ENCODE results near the gene SIGLECL1. TPM values are rescaled to one million over a fixed set of nuclear protein-coding genes. Genes with fewer than 3 reads are reported as not detected.

Gene SIGLECL1
- total RNA-seq, 1 donor from 2014 or later: not detected

DNA sequence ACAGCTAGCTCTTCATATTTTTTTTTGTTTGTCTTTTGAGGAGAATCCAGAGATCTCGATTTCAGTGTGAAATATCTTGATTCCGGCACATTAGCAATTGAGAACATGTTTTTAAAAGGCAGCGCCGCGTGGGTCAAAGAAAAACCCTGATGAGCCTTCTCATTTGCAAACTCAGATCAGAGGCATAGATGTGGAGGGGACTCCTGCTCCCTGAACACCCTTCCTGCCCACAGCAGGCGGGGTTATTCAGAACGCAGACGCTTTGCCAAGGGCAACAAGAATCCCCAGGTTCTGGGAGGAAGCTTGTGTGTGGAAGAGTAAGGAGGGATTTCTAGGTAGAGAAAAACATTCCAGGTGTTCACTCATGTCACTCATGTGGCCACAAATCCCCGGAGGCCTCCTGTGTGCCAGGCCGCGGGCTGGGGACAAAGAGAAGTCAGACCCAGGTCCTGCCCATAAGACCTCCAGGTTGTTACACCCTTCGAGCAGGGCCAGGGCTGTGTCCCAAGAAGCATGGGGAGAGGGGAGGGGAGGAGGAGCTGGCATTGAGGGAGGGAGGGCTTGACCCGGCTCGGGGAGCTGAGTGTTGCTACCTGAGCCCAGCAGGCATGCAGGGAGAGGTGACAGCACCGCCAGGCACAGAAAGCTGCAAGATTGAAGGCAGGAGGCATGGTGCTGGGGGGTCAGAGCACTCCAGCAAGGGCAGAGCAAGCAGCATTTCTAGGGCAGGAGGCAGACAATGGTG is 44.7 kb downstream of the SIGLECL1 start:
- no peak for DNase-seq (ENCODE audit: low read depth)

DNA sequence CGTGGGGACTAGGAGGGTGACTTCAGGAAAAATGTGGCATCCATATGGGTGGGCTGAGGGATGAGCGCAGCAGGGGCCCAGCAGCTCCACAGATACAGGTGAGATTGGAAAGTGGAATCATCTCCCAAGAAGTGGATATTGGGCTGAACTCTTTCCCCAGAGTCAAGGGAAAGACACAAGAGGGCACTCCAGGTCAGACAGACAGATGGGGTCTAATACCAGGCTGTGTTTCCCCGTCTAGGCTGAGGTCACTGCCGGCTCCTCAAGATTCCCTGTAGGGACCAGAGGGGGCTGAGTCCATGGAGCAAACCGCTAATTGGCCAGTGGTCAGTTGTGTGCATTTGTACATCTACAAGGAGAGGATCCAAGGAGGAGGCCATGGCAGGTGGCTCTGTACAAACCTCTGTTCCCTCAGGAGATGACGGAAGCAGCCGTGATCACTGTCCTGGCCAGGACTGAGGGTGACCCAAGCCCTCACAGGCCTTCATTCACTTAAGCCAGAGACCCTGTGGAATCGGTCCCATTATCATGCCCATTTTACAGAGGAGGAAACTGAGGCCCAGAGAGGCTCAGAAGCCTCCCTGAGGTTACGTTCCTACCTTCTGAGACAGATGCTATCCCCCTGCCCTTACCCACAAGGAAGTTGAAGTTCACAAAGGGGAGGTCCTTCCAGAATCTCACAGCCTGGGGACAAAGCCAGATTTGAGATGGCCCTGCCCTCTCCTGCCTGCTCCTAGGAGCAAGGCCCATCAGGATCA is 45.6 kb downstream of the SIGLECL1 start:
- DNase-seq (ENCODE audit: low read depth): no peak

DNA sequence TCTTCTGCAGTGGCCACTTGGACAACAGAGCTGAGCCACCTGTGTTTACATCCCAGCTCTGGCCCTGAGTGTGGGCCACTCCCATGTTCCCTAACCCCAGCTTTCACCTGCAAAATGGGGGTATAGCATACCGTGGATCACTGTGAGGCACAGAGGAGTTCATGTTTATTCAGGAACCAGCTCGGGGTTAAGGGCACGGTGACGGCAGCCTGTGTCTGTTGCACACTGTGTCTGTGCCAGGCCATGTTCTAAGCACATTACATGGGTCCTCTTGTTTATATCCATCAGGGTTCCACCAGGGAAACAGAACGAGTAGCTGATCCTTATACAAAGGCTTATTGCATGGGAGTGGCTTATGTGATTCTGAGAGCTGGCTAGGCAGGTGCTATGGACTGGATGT is 46.5 kb downstream of the SIGLECL1 start:
- no peak for DNase-seq (ENCODE audit: low read depth)

DNA sequence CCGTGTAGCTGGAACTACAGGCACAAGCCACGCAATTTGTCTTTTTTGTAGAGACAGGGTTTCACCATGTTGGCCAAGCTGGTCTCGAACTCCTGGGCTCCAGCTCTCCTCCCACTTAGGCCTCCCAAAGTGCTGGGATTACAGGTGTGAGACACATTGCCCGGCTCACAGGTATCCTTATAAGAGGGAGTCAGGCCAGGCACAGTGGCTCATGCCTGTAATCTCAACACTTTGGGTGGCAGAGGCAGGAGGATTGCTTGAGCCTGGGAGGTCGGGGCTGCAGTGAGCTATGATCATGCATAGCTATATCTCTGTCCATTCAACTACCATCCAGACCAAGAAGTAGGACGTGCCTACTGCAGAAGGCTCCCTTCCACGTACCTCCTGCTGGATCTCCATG is 50.4 kb downstream of the SIGLECL1 start:
- DNase-seq (ENCODE audit: low read depth): no peak

DNA sequence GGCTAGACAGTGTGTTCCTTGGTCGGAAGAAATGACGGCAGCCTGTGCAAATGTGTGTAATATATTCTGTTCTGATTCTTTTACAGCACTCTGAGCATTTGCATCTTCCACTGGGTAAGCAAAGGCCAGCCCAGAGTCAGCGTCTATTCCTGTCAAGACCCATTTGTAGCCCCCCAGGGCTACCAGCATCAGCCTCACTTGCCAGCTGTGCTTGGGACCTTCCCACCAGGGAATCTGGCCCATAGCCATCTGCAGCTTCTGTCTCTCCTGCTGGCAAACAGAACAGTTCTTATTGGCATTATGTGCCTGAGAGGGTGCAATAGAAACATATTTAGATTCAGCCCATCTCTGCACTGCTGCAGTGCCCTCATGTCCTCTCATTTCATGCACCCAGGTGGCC is 54.6 kb downstream of the SIGLECL1 start:
- no peak for DNase-seq (ENCODE audit: low read depth)

DNA sequence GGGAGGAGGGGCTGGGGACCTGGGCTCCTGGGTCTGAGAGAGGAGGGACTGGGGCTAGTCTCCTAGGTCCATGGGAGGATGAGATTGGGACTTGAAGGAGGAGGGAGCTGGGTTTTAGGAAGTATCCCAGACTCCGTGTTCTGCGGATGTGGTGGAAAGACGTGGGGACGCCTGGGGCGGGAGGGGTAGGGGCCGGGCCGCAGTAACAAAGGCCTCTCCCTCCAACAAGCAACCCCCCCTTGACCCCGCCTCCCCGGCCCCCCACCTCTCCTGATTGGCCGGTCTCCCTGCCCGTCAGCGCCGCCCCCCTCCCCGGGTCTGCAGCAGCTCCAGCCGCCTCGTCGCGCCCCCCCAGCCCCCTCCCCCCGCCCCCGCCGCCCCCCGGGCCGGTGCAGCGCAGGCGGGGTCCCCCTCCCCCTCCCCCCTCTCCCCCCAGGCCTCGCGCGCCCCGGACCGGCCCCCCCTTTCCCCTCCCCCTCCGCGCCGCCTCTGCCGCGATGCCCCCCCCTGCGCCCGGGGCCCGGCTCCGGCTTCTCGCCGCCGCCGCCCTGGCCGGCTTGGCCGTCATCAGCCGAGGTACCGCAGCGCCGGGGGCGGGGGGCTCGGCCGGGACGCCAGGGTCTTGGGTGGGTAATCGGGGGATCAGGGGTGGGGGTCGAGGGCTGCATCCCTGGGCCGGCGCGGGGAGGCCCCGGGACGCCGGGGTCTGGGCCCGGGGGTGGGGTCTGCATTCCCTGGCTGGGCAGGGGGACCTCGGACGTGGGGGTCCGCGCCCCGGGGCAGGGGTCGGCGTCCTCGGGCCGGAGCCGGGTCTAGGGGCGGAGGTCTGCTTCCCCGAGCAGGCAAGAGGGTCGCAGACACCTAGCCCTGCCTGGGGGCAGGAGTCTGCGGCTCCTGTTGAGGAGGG is 60.7 kb downstream of the SIGLECL1 start, which contains the start of gene IGLON5:
TSS of gene IGLON5 (plus strand) at position 294 of the 907 bp plus-strand sequence. CDS start at position 498, 204 bp downstream.
- no peak for DNase-seq (ENCODE audit: low read depth)

DNA sequence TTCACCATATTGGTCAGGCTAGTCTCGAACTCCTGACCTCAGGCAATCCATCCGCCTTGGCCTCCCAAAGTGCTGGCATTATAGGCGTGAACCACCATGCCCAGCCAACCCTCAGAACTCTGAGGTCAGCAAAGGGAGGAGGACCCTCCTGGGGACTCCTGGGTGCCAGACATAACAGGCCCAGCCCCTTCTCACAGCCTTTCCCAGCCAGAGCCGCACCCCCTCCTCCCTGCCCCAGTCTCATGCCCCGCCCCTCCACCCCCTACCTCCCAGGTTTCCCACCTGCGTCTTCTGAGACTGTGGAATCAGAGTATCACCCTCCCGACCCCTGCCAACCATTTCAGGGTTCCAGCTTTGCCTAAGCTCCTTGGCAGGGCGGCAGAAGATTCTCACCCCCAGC is 65.8 kb downstream of the SIGLECL1 start:
- no peak for DNase-seq (ENCODE audit: low read depth)

DNA sequence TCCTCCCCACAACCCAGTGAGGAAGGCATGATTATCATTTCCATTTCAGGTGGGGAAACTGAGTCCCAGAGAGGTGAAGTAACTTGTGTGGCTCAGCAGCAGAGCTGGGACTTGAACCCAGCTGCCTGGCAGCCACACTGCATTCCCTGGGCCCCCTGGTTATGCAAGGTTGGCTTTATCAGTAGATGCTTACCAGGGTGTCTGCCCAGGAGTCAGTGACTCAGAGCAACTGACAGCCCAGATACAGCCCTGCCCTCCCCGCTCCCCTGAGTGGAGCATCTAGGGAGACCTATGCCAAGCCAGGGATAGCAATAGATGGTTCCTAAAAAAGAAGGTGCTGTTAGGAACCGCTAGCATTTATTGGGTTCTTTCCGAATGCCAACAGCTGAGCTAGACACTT is 66.5 kb downstream of the SIGLECL1 start:
- no peak for DNase-seq (ENCODE audit: low read depth)

DNA sequence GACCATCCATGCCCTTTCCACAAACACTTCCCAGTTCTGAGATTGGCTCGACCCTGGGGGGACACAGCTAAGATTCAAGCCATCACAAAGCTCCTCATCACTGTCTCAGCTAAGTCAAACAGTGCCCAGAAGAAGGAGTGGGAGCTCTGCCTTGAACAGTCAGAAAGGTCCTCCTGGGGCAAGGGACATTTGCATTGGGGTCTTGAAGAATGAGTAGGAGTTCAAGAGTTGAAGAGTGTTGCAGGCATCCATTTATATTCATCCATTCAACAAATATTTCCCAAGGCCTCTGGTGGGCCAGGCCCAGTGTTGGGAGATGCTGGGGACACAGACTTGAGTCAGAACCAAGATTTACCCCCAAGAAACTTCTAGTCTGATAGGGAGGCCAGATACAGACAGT is 67.1 kb downstream of the SIGLECL1 start:
- DNase-seq (ENCODE audit: low read depth): no peak

Other genes with a start within 250 kb of the SIGLECL1 start
- 5.4 TPM in 1 of 2 replicates, not detected in the other for gene KLK8, start 249.5 kb upstream of the SIGLECL1 start, total RNA-seq
- gene KLK10, start 231.4 kb upstream of the SIGLECL1 start, total RNA-seq: 0.60 and 17.4 TPM in 2 replicates
- gene KLK11, start 224.5 kb upstream of the SIGLECL1 start, total RNA-seq: not detected in 2 replicates
- gene KLK12, start 216.1 kb upstream of the SIGLECL1 start, total RNA-seq: not detected in 2 replicates
- not detected in 2 replicates for gene KLK13, start 186.0 kb upstream of the SIGLECL1 start, total RNA-seq
- gene KLK14, start 168.2 kb upstream of the SIGLECL1 start, total RNA-seq: not detected in 2 replicates
- 6.4 and 7.8 TPM in 2 replicates for gene CTU1, start 142.7 kb upstream of the SIGLECL1 start, total RNA-seq
- gene SIGLEC9, start 126.2 kb upstream of the SIGLECL1 start, total RNA-seq: not detected in 2 replicates
- not detected in 2 replicates for gene SIGLEC7, start 108.8 kb upstream of the SIGLECL1 start, total RNA-seq
- not detected in 2 replicates for gene CD33, start 26.0 kb upstream of the SIGLECL1 start, total RNA-seq
- gene IGLON5, start 60.6 kb downstream of the SIGLECL1 start, total RNA-seq: 0.05 TPM in 1 of 2 replicates, not detected in the other
- 0.17 and 1.2 TPM in 2 replicates for gene VSIG10L, start 91.1 kb downstream of the SIGLECL1 start, total RNA-seq
- gene ETFB, start 115.3 kb downstream of the SIGLECL1 start, total RNA-seq: 58.2 and 74.0 TPM in 2 replicates
- not detected in 2 replicates for gene CLDND2, start 117.9 kb downstream of the SIGLECL1 start, total RNA-seq
- not detected in 2 replicates for gene NKG7, start 121.6 kb downstream of the SIGLECL1 start, total RNA-seq
- not detected in 2 replicates for gene LIM2, start 136.9 kb downstream of the SIGLECL1 start, total RNA-seq
- not detected in 2 replicates for gene C19orf84, start 139.5 kb downstream of the SIGLECL1 start, total RNA-seq
- not detected in 2 replicates for gene SIGLEC10, start 166.6 kb downstream of the SIGLECL1 start, total RNA-seq
- gene SIGLEC8, start 207.4 kb downstream of the SIGLECL1 start, total RNA-seq: not detected in 2 replicates
- not detected in 2 replicates for gene CEACAM18, start 227.5 kb downstream of the SIGLECL1 start, total RNA-seq

Measured in renal cortical epithelial cell (primary cell).